AG10803 (cell line): ENCODE results near the gene NR3C2.

Source experiments
- DNase-seq: peaks from one replicate; pipeline ENCODE4 v3.0.0; 2010; ENCODE audit warnings: low read depth
- H3K4me3 ChIP-seq: 2 replicates; pipeline ENCODE4 v1.5.1; 2011; ENCODE audit warnings: mild to moderate bottlenecking, low read length, control low read depth
- TF ChIP-seq, protein P1 (sequence below): conservative IDR thresholded peaks from 2 replicates; pipeline ENCODE4 v1.5.1; 2011; ENCODE audit warnings: mild to moderate bottlenecking, low read length, control low read depth, inconsistent platforms

The NR3C2 gene

DNA sequence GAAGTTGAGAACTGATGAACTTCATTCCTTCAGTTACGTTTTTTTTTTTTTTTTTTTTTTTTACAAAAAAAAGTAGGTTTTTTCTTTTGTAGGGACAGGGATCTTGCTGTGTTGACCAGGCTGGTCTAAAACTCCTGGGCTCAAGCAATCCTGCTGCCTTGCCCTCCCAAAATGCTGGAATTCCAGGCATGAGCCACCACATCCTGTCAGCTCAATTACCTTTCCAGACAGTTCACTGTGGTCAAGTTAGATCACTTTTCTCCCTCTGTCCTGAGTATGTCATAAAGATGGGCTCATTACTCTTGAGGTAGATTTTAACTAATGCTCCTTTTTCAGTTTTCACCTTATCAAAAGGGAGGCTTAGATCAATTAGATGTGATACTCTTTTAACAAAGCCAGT, 10.8 kb upstream of the NR3C2 start:
- TF ChIP-seq, protein P1, sequence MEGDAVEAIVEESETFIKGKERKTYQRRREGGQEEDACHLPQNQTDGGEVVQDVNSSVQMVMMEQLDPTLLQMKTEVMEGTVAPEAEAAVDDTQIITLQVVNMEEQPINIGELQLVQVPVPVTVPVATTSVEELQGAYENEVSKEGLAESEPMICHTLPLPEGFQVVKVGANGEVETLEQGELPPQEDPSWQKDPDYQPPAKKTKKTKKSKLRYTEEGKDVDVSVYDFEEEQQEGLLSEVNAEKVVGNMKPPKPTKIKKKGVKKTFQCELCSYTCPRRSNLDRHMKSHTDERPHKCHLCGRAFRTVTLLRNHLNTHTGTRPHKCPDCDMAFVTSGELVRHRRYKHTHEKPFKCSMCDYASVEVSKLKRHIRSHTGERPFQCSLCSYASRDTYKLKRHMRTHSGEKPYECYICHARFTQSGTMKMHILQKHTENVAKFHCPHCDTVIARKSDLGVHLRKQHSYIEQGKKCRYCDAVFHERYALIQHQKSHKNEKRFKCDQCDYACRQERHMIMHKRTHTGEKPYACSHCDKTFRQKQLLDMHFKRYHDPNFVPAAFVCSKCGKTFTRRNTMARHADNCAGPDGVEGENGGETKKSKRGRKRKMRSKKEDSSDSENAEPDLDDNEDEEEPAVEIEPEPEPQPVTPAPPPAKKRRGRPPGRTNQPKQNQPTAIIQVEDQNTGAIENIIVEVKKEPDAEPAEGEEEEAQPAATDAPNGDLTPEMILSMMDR = no peak
- no peak overlapping the region for H3K4me3 ChIP-seq
- DNase-seq = no peak

DNA sequence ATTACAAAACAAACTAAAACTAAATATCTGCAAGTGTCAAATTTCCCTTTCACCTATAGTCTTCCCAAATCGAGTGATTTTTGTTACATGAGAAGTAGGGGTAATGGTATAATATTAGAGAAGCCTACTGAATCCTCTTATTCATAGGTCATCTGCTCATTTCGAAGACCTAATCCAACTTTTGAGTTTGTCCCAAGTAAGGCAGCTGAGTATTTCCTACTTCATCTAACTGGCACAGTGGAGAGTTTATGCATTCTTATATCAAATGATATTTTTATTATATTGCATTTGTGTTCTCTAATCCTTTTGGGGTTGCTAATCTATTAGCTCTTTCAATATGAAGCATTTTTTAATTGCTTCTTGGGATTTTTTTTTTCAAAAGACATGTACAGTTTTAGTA, 7.7 kb upstream of the NR3C2 start:
- DNase-seq = no peak
- TF ChIP-seq, protein P1 = no peak
- H3K4me3 ChIP-seq = no peak overlapping the region

DNA sequence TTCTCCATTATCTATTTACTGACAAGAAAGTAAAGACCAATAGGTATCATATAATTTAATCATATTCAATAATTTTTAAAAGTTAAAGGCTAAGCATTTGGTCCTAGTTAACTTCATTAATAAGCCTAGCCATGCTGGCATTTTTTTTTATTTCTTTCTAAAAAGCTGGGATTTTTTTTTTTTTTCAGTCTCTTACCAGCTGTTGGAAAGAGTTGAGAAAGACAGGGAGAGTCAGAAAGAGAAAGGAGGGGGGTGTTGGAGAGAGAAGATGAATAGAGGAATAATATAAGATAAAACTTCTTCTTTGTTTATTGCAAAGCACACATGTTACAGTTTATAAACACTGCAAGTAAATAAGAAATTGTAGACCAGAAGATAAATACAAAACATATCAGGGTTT, 5.9 kb upstream of the NR3C2 start:
- no peak for DNase-seq
- TF ChIP-seq, protein P1 = no peak
- no peak overlapping the region for H3K4me3 ChIP-seq

DNA sequence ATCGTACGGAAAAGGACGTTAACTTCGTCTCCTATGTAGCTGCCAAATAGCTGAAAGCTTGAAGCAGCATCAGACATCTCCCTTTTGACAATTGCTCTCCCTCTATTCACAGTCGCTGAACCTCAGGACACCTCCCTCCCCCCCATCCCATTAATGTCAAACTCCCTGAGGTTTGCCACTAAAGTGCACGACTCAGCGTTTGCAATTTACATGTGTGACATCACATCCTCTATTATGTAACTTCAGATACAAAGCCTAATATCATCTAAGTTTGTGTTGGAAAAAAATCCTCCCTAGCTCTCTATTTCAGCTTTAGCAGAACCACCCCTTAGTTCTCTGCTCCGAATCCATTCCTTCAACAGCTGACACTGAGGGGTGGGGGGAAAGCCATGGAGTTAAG, 5.5 kb upstream of the NR3C2 start:
- DNase-seq = no peak
- TF ChIP-seq, protein P1 = no peak
- no peak overlapping the region for H3K4me3 ChIP-seq

DNA sequence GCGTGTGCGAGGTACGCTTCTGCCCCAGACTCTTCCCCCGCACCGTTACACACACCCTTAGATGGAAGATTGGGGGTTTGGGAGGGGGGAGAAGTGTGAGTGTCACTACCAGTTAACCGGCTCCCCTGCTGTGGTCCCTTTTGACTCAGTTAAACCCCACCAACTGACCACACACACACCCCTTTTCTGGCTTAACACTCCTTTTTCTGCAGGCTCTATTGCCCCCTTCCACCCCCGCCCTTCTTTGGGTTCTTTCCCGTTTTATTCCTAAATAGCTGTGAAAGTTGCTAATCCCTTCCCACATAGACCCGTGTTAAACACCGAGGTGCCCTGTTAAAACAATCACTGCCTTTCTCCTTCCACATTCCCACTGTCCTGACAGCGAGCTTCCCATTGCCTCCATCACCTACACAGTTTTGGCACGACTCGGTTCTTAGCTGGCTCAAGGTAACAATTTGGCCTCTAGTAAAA, 3.7 kb upstream of the NR3C2 start:
- no peak for DNase-seq
- peak overlapping the region; percentile 56 for H3K4me3 ChIP-seq
- TF ChIP-seq, protein P1 = no peak

DNA sequence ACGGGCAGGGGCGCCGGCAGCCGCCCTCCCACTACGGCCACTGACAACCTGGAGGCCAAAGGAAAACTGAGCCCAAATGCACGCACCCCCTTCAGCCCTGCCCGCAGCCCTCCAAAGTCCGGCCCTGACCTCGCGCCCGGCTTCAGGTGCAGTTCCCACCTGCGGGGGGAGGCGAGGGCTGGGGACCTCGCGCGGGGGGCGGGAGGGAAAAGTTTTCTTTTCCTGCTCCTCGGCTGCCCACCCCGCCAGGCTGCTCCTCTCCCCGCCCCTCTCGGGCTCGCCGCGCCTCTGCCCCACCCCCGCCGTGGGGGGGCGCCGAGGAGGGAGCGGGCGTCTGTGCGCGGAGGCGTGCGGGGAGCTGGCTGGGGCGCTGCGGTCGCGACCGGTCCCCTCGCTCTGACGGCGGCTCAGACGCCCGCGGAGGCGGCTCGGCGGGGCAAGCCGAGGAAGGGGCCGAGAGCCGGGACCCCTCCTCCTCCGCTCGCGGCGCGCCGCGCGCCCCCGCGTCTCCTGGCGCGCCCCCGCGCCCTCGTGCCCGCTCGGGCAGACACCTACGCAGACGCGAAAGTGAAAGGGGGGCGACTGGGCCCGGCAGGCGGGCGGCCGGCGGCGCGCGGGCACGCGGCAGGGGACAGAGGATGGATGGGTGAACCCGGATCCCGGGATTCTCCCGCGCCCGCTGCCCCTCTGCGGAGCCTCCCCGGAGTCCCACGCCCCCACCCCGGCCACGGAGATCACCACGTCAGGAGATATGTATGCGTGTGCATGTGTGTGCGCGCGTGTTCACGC, 3.1 kb upstream of the NR3C2 start:
- peak overlapping the region; percentile 56 for H3K4me3 ChIP-seq
- TF ChIP-seq, protein P1 = no peak
- no peak for DNase-seq
